ENCODE results near the gene ARHGAP23.

DNA sequence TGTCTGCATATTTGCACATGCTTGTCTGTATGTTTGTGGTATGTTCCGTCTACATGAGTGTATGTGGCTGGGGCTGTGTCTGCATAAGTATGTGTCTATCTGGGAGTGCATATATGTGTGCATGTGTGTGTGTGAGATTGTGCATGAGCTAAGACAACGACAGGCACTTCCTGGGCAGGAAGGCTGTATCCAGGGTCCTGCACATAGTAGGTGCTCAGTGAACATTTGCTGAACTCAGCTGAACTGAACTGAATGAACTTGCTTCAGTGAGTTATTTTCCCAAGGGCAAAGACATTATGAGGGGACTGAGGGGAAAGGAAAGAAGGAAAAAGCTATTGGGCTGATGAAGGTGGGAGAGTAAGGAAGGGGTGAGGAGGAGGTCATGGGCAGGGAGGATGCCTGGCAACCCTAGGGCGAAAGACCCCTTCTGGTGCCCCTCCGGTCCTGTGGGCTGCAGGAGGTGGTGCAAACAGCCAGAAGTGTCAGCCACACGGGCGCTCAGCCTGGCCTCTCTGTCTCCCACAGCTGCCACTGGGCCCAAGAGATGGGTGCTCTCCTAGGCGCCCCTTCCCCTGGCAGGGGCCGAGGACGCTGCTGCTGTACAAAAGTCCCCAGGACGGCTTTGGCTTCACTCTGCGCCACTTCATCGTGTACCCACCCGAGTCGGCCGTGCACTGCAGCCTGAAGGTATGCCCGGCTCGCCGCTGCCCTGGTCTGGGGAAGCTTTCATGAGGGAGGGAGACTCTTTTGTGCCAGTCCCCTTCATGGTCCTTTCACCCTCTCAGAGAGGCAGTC, 29.5 kb downstream of the ARHGAP23 start:
- TF ChIP-seq POLR2AphosphoS5 (IDR thresholded peaks at IDR 0.05; ENCODE audit: low read depth, low read length): no peak
- TF ChIP-seq POU2F2 (IDR thresholded peaks at IDR 0.05; ENCODE audit: low read depth, low read length): no peak
- no peak for TF ChIP-seq POLR2A (IDR thresholded peaks at IDR 0.05; ENCODE audit: low read depth, low read length)
